Activated CD4-positive, alpha-beta T cell treated with anti-CD3 and anti-CD28 coated beads for 36 hours (primary cell): Measurements from ENCODE around the gene TAF1B. TPM values are rescaled to one million over a fixed set of nuclear protein-coding genes. Genes with fewer than 3 reads are reported as not detected.
A peak's percentile ranks its signal among the peaks of the same experiment; 100 is the strongest.

Experiments
- ATAC-seq: fragments of 200-7000 bp; cut with Tn5 transposase; one replicate; pipeline ENCODE4 v1.10.0; 2021; ENCODE audit warnings: mild to moderate bottlenecking, moderate library complexity
- CTCF ChIA-PET: fragments of 350-600 bp; sonication (Branson Sonifier 250); formaldehyde crosslinking; loops from one replicate; lab custom pipeline; 2021; ENCODE audit warnings: antibody characterized with exemption; lab: Charles Lee
- POLR2A ChIA-PET: fragments of 350-600 bp; sonication (Branson Sonifier 250); formaldehyde crosslinking; loops from one replicate; lab custom pipeline; 2021; ENCODE audit warnings: antibody characterized with exemption, inconsistent platforms; lab: Charles Lee
- DNase-seq: peaks from one replicate; pipeline ENCODE4 v3.0.0-alpha.2; 2020
- H3K27ac Mint-ChIP-seq: one replicate; pipeline ENCODE4 v1.8.0; 2021; ENCODE audit warnings: mixed read lengths
- H3K27me3 Mint-ChIP-seq: one replicate; pipeline ENCODE4 v1.8.0; 2021; ENCODE audit warnings: mixed read lengths
- H3K36me3 Mint-ChIP-seq: one replicate; pipeline ENCODE4 v1.8.0; 2021; ENCODE audit warnings: low read depth, mixed read lengths
- H3K4me1 Mint-ChIP-seq: one replicate; pipeline ENCODE4 v1.8.0; 2021; ENCODE audit warnings: mixed read lengths
- H3K4me3 Mint-ChIP-seq: one replicate; pipeline ENCODE4 v1.8.0; 2021; ENCODE audit warnings: mild to moderate bottlenecking, moderate library complexity, mixed read lengths
- H3K9me3 Mint-ChIP-seq: one replicate; pipeline ENCODE4 v1.8.0; 2021; ENCODE audit warnings: low read depth, mixed read lengths
- intact Hi-C, 2 experiments: fragments of 100-400 bp; cut with DNase I in 1 of 2; cut with micrococcal nuclease in 1 of 2; formaldehyde crosslinking; loops; one replicate each; pipeline versions ENCODE4 v1.14.2 to v1.15.1; 2022 to 2024; cut with DNase I, micrococcal nuclease
- total RNA-seq, 2 experiments: library from RNA; stranded (reverse); gene quantifications; one replicate each; pipeline ENCODE4 v1.2.3, GENCODE V29; 2021

The TAF1B gene
- 10 to 100 TPM; 28.7 to 28.8 TPM for total RNA-seq

GRCh38 chr2:9843229-9844035 lies at the start of gene TAF1B:
TAF1B (plus strand) TSS chr2:9843474; CDS start chr2:9843542, 68 bp downstream.
- H3K36me3 Mint-ChIP-seq, result peaks cover 24% of the 10 kb centered on the region
- H3K27me3 Mint-ChIP-seq, result no peaks in the 10 kb centered on the region
- ATAC-seq (peak; percentile 80), DNase-seq (peak; percentile 93)
- CTCF ChIA-PET, result interaction anchor here (0.7 to 4.2 kb wide), 12 partner anchors 13 to 247 kb away, joined by 3 to 30 read pairs (median 3); no protein-coding TSS in a partner anchor
- peak within 1 kb of the TSS; percentile 89 for H3K4me3 Mint-ChIP-seq
- POLR2A ChIA-PET, result interaction anchor here (0.5 to 1.7 kb wide), 12 partner anchors 27 to 368 kb away, joined by 3 to 7 read pairs (median 4); no protein-coding TSS in a partner anchor
- intact Hi-C loops, result loop anchor here (1.0 to 5.0 kb wide), 16 partner anchors 53 to 844 kb away; partner anchors contain the start of genes CPSF3 (in 2 of the 2), ITGB1BP1 (in 2 of the 2), ADAM17 (in 1 of the 2) and ASAP2 (in 1 of the 2)
- H3K9me3 Mint-ChIP-seq, result no peaks in the 10 kb centered on the region
- peak within 1 kb of the TSS; percentile 85 for H3K27ac Mint-ChIP-seq
- peaks cover 37% of the 10 kb centered on the region for H3K4me1 Mint-ChIP-seq

GRCh38 chr2:9793918-9794717 lies 49.2 kb upstream of the TAF1B start:
- H3K9me3 Mint-ChIP-seq, result no peaks in the 10 kb centered on the region
- CTCF ChIA-PET, result interaction anchor here (1.0 kb wide), 1 partner anchor 10 kb away, joined by 3 read pairs; no protein-coding TSS in a partner anchor
- no peaks in the 10 kb centered on the region for H3K36me3 Mint-ChIP-seq
- intact Hi-C loops, result no loop called here
- H3K4me3 Mint-ChIP-seq, result no peak overlapping the region
- H3K27me3 Mint-ChIP-seq, result no peaks in the 10 kb centered on the region
- no peak for DNase-seq
- no peak overlapping the region for H3K27ac Mint-ChIP-seq
- ATAC-seq, result no peak
- POLR2A ChIA-PET, result no interaction called here
- H3K4me1 Mint-ChIP-seq, result peaks cover 8% of the 10 kb centered on the region

- peaks cover 17% of the 10 kb centered on the region for H3K4me1 Mint-ChIP-seq
- ATAC-seq, result no peak
- no peaks in the 10 kb centered on the region for H3K36me3 Mint-ChIP-seq
- H3K27me3 Mint-ChIP-seq, result peaks cover 2% of the 10 kb centered on the region
- no peak for DNase-seq
- intact Hi-C loops, result loop anchor here in 1 of 2 experiments (5.0 kb wide), 1 partner anchor 252 kb away; no protein-coding TSS in a partner anchor
- H3K9me3 Mint-ChIP-seq, result no peaks in the 10 kb centered on the region
- H3K4me3 Mint-ChIP-seq, result no peak overlapping the region
- POLR2A ChIA-PET, result no interaction called here
- CTCF ChIA-PET, result interaction anchor here (1.4 kb wide), 1 partner anchor 252 kb away, joined by 3 read pairs; no protein-coding TSS in a partner anchor
- no peak overlapping the region for H3K27ac Mint-ChIP-seq
Observed at GRCh38 chr2:9795071-9795470, 48.2 kb upstream of the TAF1B start.

- CTCF ChIA-PET, result interaction anchor here (1.4 kb wide), 1 partner anchor 251 kb away, joined by 3 read pairs; no protein-coding TSS in a partner anchor
- Mint-ChIP-seq H3K27ac (no peak overlapping the region), H3K36me3 (no peaks in the 10 kb centered on the region), H3K27me3 (peaks cover 2% of the 10 kb centered on the region), H3K4me1 (peaks cover 25% of the 10 kb centered on the region), H3K9me3 (no peaks in the 10 kb centered on the region), H3K4me3 (no peak overlapping the region)
- no peak for ATAC-seq
- POLR2A ChIA-PET, result no interaction called here
- DNase-seq, result no peak
- intact Hi-C loops, result loop anchor here in 1 of 2 experiments (5.0 kb wide), 1 partner anchor 251 kb away; no protein-coding TSS in a partner anchor
Observed at GRCh38 chr2:9796056-9797010, 46.9 kb upstream of the TAF1B start.

- H3K4me1 Mint-ChIP-seq, result peaks cover 27% of the 10 kb centered on the region
- no peaks in the 10 kb centered on the region for H3K36me3 Mint-ChIP-seq
- peaks cover 2% of the 10 kb centered on the region for H3K27me3 Mint-ChIP-seq
- POLR2A ChIA-PET, result no interaction called here
- H3K27ac Mint-ChIP-seq, result no peak overlapping the region
- intact Hi-C loops, result loop anchor here in 1 of 2 experiments (5.0 kb wide), 1 partner anchor 250 kb away; no protein-coding TSS in a partner anchor
- CTCF ChIA-PET, result interaction anchor here (0.6 to 1.2 kb wide), 5 partner anchors 10 to 47 kb away, joined by 3 to 5 read pairs (median 4); no protein-coding TSS in a partner anchor
- H3K4me3 Mint-ChIP-seq, result no peak overlapping the region
- no peaks in the 10 kb centered on the region for H3K9me3 Mint-ChIP-seq
- ATAC-seq, result no peak
- no peak for DNase-seq
Observed at GRCh38 chr2:9797086-9797485, 46.2 kb upstream of the TAF1B start.

GRCh38 chr2:9797681-9798556 lies 45.4 kb upstream of the TAF1B start:
- no peak for DNase-seq
- intact Hi-C loops, result loop anchor here in 1 of 2 experiments (5.0 kb wide), 1 partner anchor 249 kb away; no protein-coding TSS in a partner anchor
- no peak overlapping the region for H3K4me3 Mint-ChIP-seq
- peaks cover 2% of the 10 kb centered on the region for H3K27me3 Mint-ChIP-seq
- POLR2A ChIA-PET, result no interaction called here
- no peaks in the 10 kb centered on the region for H3K36me3 Mint-ChIP-seq
- peaks cover 27% of the 10 kb centered on the region for H3K4me1 Mint-ChIP-seq
- no peak overlapping the region for H3K27ac Mint-ChIP-seq
- no peaks in the 10 kb centered on the region for H3K9me3 Mint-ChIP-seq
- CTCF ChIA-PET, result interaction anchor here (0.6 to 1.8 kb wide), 7 partner anchors 11 to 292 kb away, joined by 3 to 5 read pairs (median 4); no protein-coding TSS in a partner anchor
- ATAC-seq, result no peak

GRCh38 chr2:9799011-9799596 lies 44.2 kb upstream of the TAF1B start:
- no peak for DNase-seq
- Mint-ChIP-seq H3K9me3 (no peaks in the 10 kb centered on the region), H3K27me3 (peaks cover 2% of the 10 kb centered on the region), H3K36me3 (no peaks in the 10 kb centered on the region), H3K4me1 (peaks cover 24% of the 10 kb centered on the region), H3K27ac (no peak overlapping the region), H3K4me3 (peak overlapping the region; percentile 39)
- ChIA-PET CTCF (interaction anchor here (0.6 to 4.9 kb wide), 34 partner anchors 10 to 989 kb away, joined by 3 to 42 read pairs (median 4); no protein-coding TSS in a partner anchor), POLR2A (interaction anchor here (2.0 kb wide), 1 partner anchor 17 kb away, joined by 6 read pairs; no protein-coding TSS in a partner anchor)
- ATAC-seq, result peak; percentile 16
- intact Hi-C loops, result loop anchor here (1.0 to 5.0 kb wide), 3 partner anchors 17 to 249 kb away; no protein-coding TSS in a partner anchor

- intact Hi-C loops, result loop anchor here (1.0 to 5.0 kb wide), 3 partner anchors 18 to 248 kb away; no protein-coding TSS in a partner anchor
Observed at GRCh38 chr2:9799729-9800632, 43.3 kb upstream of the TAF1B start.

More at GRCh38 chr2:9799729-9800632, 43.3 kb upstream of the TAF1B start:
- Mint-ChIP-seq H3K27me3 (peaks cover 2% of the 10 kb centered on the region), H3K27ac (peak overlapping the region; percentile 86), H3K4me1 (peaks cover 24% of the 10 kb centered on the region), H3K4me3 (peak overlapping the region; percentile 39), H3K9me3 (no peaks in the 10 kb centered on the region), H3K36me3 (no peaks in the 10 kb centered on the region)
- POLR2A ChIA-PET, result interaction anchor here (2.0 kb wide), 1 partner anchor 18 kb away, joined by 6 read pairs; no protein-coding TSS in a partner anchor
- peak; percentile 92 for ATAC-seq
- peak; percentile 93 for DNase-seq
- CTCF ChIA-PET, result interaction anchor here (0.5 to 4.9 kb wide), 46 partner anchors 11 to 989 kb away, joined by 3 to 42 read pairs (median 4); no protein-coding TSS in a partner anchor
